ENCODE results near the gene SNORC. TPM values are rescaled to one million over a fixed set of nuclear protein-coding genes. Genes with fewer than 3 reads are reported as not detected.

Gene SNORC
- total RNA-seq, 1 experiment from 2014 or later = 4.3 TPM

DNA sequence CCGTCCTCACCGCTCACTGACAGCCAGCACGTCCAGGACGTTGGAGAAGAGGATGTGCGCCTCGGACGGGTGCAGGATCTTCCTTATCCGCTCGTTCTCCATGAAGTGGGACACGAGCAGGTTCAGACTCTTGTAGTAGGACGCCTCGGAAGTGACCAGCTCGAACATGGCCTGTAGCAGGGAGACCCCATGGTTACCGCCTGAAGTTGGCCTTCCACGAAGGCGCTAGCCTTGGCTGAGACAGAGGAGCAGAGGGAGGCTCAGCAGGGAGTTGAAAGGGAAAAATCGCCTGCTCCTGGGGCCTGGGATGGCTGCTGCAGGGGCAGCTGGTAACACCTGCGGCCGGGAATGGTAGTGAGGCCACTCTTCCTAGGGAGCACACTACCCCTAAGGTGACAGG lies 24.7 kb downstream of the SNORC start:
- no peak for DNase-seq
- no peak overlapping the region for H3K27ac Mint-ChIP-seq (ENCODE audit: unreplicated experiment)
- no peaks in the 10 kb centered on the region for H3K36me3 Mint-ChIP-seq (ENCODE audit: insufficient read depth, unreplicated experiment)
- H3K27me3 ChIP-seq (replicated peaks; ENCODE audit: control insufficient read depth, insufficient read depth, low read length) = no peaks in the 10 kb centered on the region
- H3K27me3 Mint-ChIP-seq (ENCODE audit: insufficient read depth, unreplicated experiment) = no peaks in the 10 kb centered on the region
- H3K9me3 ChIP-seq = no peaks in the 10 kb centered on the region
- intact Hi-C loops (cut with micrococcal nuclease; ENCODE audit: unreplicated experiment) = no loop called here
- BruUV-seq (replicated peaks) = no TSS peak
- H3K4me3 Mint-ChIP-seq (ENCODE audit: unreplicated experiment) = no peak overlapping the region
- no peaks in the 10 kb centered on the region for H3K4me1 ChIP-seq
- H3K4me1 Mint-ChIP-seq (ENCODE audit: low read depth, unreplicated experiment) = no peaks in the 10 kb centered on the region
- H3K4me3 ChIP-seq (ENCODE audit: low read depth, low read length) = no peak overlapping the region
- no peaks in the 10 kb centered on the region for H3K9me3 Mint-ChIP-seq (ENCODE audit: unreplicated experiment)
- TF ChIP-seq, protein P1, sequence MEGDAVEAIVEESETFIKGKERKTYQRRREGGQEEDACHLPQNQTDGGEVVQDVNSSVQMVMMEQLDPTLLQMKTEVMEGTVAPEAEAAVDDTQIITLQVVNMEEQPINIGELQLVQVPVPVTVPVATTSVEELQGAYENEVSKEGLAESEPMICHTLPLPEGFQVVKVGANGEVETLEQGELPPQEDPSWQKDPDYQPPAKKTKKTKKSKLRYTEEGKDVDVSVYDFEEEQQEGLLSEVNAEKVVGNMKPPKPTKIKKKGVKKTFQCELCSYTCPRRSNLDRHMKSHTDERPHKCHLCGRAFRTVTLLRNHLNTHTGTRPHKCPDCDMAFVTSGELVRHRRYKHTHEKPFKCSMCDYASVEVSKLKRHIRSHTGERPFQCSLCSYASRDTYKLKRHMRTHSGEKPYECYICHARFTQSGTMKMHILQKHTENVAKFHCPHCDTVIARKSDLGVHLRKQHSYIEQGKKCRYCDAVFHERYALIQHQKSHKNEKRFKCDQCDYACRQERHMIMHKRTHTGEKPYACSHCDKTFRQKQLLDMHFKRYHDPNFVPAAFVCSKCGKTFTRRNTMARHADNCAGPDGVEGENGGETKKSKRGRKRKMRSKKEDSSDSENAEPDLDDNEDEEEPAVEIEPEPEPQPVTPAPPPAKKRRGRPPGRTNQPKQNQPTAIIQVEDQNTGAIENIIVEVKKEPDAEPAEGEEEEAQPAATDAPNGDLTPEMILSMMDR (IDR thresholded peaks at IDR 0.05; ENCODE audit: insufficient read depth in 1 of 2, low read depth in 1 of 2, low read length in 1 of 2, severe bottlenecking in 1 of 2, unreplicated experiment in 1 of 2) = no peak
- H3K36me3 ChIP-seq (ENCODE audit: control insufficient read depth, insufficient read depth, low read length) = no peaks in the 10 kb centered on the region
- ChIA-PET POLR2A (no interaction called here), CTCF (no interaction called here)

DNA sequence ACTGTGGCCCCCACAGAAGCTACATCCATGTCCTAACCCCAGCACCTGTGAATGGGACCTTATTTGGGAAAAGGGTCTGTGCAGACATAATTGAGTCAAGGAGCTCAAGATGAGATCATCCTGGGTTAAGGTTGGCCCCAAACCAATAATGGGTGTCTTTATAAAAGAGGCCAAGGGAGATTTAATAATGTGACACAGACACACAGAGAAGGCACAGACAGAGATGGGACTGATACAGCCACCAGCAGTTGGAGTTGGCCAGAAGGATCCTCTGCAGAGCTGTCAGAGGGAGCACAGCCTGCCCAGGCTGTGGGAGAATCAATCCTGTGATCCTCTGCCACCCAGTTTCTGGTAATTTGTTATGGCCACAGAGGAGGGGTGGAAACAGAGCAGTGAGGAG lies 26.0 kb downstream of the SNORC start:
- ChIA-PET CTCF (no interaction called here), POLR2A (no interaction called here)
- no peaks in the 10 kb centered on the region for H3K27me3 Mint-ChIP-seq (ENCODE audit: insufficient read depth, unreplicated experiment)
- H3K36me3 ChIP-seq (ENCODE audit: control insufficient read depth, insufficient read depth, low read length) = no peaks in the 10 kb centered on the region
- no peak overlapping the region for H3K27ac Mint-ChIP-seq (ENCODE audit: unreplicated experiment)
- intact Hi-C loops (cut with micrococcal nuclease; ENCODE audit: unreplicated experiment) = no loop called here
- no peaks in the 10 kb centered on the region for H3K9me3 ChIP-seq
- H3K4me1 ChIP-seq = no peaks in the 10 kb centered on the region
- DNase-seq = no peak
- H3K4me3 Mint-ChIP-seq (ENCODE audit: unreplicated experiment) = no peak overlapping the region
- H3K27me3 ChIP-seq (replicated peaks; ENCODE audit: control insufficient read depth, insufficient read depth, low read length) = no peaks in the 10 kb centered on the region
- BruUV-seq (replicated peaks) = no TSS peak
- H3K36me3 Mint-ChIP-seq (ENCODE audit: insufficient read depth, unreplicated experiment) = no peaks in the 10 kb centered on the region
- no peaks in the 10 kb centered on the region for H3K4me1 Mint-ChIP-seq (ENCODE audit: low read depth, unreplicated experiment)
- no peaks in the 10 kb centered on the region for H3K9me3 Mint-ChIP-seq (ENCODE audit: unreplicated experiment)
- TF ChIP-seq, protein P1 (IDR thresholded peaks at IDR 0.05; ENCODE audit: insufficient read depth in 1 of 2, low read depth in 1 of 2, low read length in 1 of 2, severe bottlenecking in 1 of 2, unreplicated experiment in 1 of 2) = no peak
- H3K4me3 ChIP-seq (ENCODE audit: low read depth, low read length) = no peak overlapping the region

DNA sequence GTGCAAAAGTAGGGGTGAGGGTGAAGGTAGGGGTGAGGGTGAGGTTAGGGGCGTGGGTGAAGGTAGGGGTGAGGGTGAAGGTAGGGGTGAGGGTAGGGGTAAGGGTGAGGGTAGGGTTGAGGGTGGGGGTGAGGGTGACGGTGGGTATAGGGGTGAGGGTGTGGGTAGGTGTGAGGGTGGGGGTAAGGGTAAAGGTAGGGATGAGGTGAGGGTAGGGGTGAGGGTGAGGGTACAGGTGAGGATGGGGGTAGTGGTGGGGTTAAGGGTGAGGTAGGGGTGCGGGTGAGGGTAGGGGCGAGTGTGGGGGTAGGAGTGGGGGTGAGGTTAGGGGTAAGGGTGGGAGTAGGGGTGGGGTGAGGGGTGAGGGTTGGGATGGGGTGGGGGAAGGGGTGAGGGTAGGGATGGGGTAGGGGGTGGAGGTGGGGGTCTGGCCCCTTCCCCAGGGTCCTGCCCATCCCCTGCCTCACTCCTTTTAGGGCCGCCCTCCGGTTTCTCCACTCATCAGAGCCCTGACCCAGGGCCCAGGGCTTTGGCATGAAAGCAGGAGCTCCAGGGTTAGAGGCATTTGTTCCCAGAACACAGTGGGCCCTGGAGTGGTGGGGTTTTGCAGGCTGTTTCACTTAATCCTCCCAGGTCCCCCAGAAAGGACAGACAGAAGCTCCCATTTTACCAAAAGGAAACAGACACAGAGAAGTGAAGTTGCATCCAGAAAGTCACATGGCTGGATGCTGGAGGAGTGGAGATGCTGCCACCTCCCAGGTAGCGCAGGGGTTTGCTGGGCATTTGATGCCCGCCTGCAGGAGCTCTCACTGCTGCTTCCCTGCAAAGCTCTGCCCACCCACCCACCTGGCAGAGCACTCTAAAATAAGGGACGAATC lies 26.9 kb downstream of the SNORC start:
- H3K4me3 ChIP-seq (ENCODE audit: low read depth, low read length) = no peak overlapping the region
- no peak for DNase-seq
- TF ChIP-seq, protein P1 (IDR thresholded peaks at IDR 0.05; ENCODE audit: insufficient read depth in 1 of 2, low read depth in 1 of 2, low read length in 1 of 2, severe bottlenecking in 1 of 2, unreplicated experiment in 1 of 2) = no peak
- Mint-ChIP-seq H3K4me1 (ENCODE audit: low read depth, unreplicated experiment) (no peaks in the 10 kb centered on the region), H3K36me3 (ENCODE audit: insufficient read depth, unreplicated experiment) (no peaks in the 10 kb centered on the region), H3K27ac (ENCODE audit: unreplicated experiment) (no peak overlapping the region), H3K27me3 (ENCODE audit: insufficient read depth, unreplicated experiment) (no peaks in the 10 kb centered on the region), H3K4me3 (ENCODE audit: unreplicated experiment) (no peak overlapping the region), H3K9me3 (ENCODE audit: unreplicated experiment) (no peaks in the 10 kb centered on the region)
- no peaks in the 10 kb centered on the region for H3K27me3 ChIP-seq (replicated peaks; ENCODE audit: control insufficient read depth, insufficient read depth, low read length)
- intact Hi-C loops (cut with micrococcal nuclease; ENCODE audit: unreplicated experiment) = no loop called here
- POLR2A ChIA-PET = no interaction called here
- CTCF ChIA-PET = no interaction called here
- H3K4me1 ChIP-seq = no peaks in the 10 kb centered on the region
- BruUV-seq (replicated peaks) = no TSS peak
- H3K9me3 ChIP-seq = no peaks in the 10 kb centered on the region
- no peaks in the 10 kb centered on the region for H3K36me3 ChIP-seq (ENCODE audit: control insufficient read depth, insufficient read depth, low read length)
